Activated CD8-positive, alpha-beta memory T cell treated with anti-CD3 and anti-CD28 coated beads, Interleukin-2, amount 50 U/mL, for 48 hours (primary cell): ENCODE measurements around the gene TNNT2.
A peak's percentile ranks its signal among the peaks of the same experiment; 100 is the strongest.

ENCODE experiments used
- DNase-seq: peaks from one replicate; pipeline ENCODE4 v3.0.0-alpha.2; 2020

The TNNT2 gene

GRCh38 chr1:201376107-201376463 is 1.4 kb downstream of the TNNT2 start:
- DNase-seq = no peak

GRCh38 chr1:201375169-201375568 is 2.3 kb downstream of the TNNT2 start:
- DNase-seq = no peak

- DNase-seq = no peak
Measured at GRCh38 chr1:201374364-201374763, 3.1 kb downstream of the TNNT2 start.

GRCh38 chr1:201371792-201372191 is 5.7 kb downstream of the TNNT2 start:
- no peak for DNase-seq

- no peak for DNase-seq
Measured at GRCh38 chr1:201371276-201371675, 6.2 kb downstream of the TNNT2 start.

- no peak for DNase-seq
Measured at GRCh38 chr1:201370500-201370899, 7.0 kb downstream of the TNNT2 start.

GRCh38 chr1:201369209-201369608 is 8.3 kb downstream of the TNNT2 start:
- DNase-seq = no peak

GRCh38 chr1:201366696-201367095 is 10.8 kb downstream of the TNNT2 start:
- no peak for DNase-seq

- no peak for DNase-seq
Measured at GRCh38 chr1:201365251-201365650, 12.2 kb downstream of the TNNT2 start.

GRCh38 chr1:201364808-201365105 is 12.7 kb downstream of the TNNT2 start:
- no peak for DNase-seq

GRCh38 chr1:201363467-201363866 is 14.0 kb downstream of the TNNT2 start:
- DNase-seq = no peak

GRCh38 chr1:201362906-201363305 is 14.6 kb downstream of the TNNT2 start:
- DNase-seq = no peak

GRCh38 chr1:201361652-201362504 is 15.6 kb downstream of the TNNT2 start:
- peak; percentile 75 for DNase-seq

- no peak for DNase-seq
Measured at GRCh38 chr1:201360901-201361651, 16.4 kb downstream of the TNNT2 start.

GRCh38 chr1:201360486-201360885 is 17.0 kb downstream of the TNNT2 start:
- DNase-seq = no peak

GRCh38 chr1:201359873-201360210 is 17.6 kb downstream of the TNNT2 start:
- no peak for DNase-seq

- DNase-seq = no peak
Measured at GRCh38 chr1:201359031-201359872, 18.2 kb downstream of the TNNT2 start.

- no peak for DNase-seq
Measured at GRCh38 chr1:201358596-201358995, 18.9 kb downstream of the TNNT2 start.

- DNase-seq = no peak
Measured at GRCh38 chr1:201357636-201358348, 19.7 kb downstream of the TNNT2 start.

GRCh38 chr1:201357211-201357610 is 20.3 kb downstream of the TNNT2 start:
- no peak for DNase-seq

GRCh38 chr1:201356701-201357100 is 20.8 kb downstream of the TNNT2 start:
- no peak for DNase-seq

GRCh38 chr1:201356236-201356635 is 21.2 kb downstream of the TNNT2 start:
- no peak for DNase-seq

- DNase-seq = no peak
Measured at GRCh38 chr1:201355471-201355870, 22.0 kb downstream of the TNNT2 start.
